Activated naive CD4-positive, alpha-beta T cell treated with anti-CD3 and anti-CD28 coated beads, Interleukin-2, amount 10 ng/mL, durations not matched to agents 7 days and 5 days (primary cell): ENCODE results near the gene ATP5PO.

Experiments
- CTCF ChIA-PET: fragments of 350-600 bp; sonication (Branson Sonifier 250); formaldehyde crosslinking; loops from one replicate; lab custom pipeline; 2021; ENCODE audit warnings: antibody characterized with exemption; lab: Charles Lee
- DNase-seq: peaks from one replicate; pipeline ENCODE4 v3.0.0-alpha.2; 2020
- H3K27ac Mint-ChIP-seq: one replicate; pipeline ENCODE4 v1.8.0; 2021; ENCODE audit warnings: mild to moderate bottlenecking, moderate library complexity, mixed read lengths
- H3K27me3 Mint-ChIP-seq: one replicate; pipeline ENCODE4 v1.8.0; 2021; ENCODE audit warnings: mild to moderate bottlenecking, mixed read lengths
- H3K36me3 Mint-ChIP-seq: one replicate; pipeline ENCODE4 v1.8.0; 2021; ENCODE audit warnings: mixed read lengths
- H3K4me1 Mint-ChIP-seq: one replicate; pipeline ENCODE4 v1.8.0; 2021; ENCODE audit warnings: mixed read lengths
- H3K4me3 Mint-ChIP-seq: one replicate; pipeline ENCODE4 v1.8.0; 2021; ENCODE audit warnings: mild to moderate bottlenecking, moderate library complexity, mixed read lengths
- H3K9me3 Mint-ChIP-seq: one replicate; pipeline ENCODE4 v1.8.0; 2021; ENCODE audit warnings: mixed read lengths

Gene ATP5PO

DNA sequence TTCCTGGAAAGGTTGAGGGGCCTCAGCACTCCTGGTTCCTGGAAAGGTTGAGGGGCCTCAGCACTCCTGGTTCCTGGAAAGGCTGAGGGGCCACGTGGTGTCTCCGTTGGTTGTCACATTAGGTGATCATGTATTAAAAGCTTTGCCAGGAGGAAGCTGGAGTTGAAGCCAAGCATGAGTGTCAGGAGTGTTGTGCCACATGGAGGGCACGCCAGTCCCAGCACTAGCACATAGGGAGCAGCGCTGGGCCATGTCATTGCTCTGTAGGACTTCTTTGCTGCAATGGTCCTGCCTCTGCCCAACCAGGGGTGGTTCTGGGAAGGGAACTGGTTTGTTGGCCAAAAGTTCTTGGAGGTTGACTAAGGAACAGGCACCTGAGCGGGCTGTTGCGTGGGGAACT lies 13.3 kb downstream of the ATP5PO start:
- Mint-ChIP-seq H3K27me3 (no peaks in the 10 kb centered on the region), H3K9me3 (no peaks in the 10 kb centered on the region), H3K4me3 (no peak overlapping the region), H3K36me3 (peaks cover 55% of the 10 kb centered on the region), H3K27ac (no peak overlapping the region), H3K4me1 (peaks cover 18% of the 10 kb centered on the region)
- DNase-seq: no peak
- CTCF ChIA-PET: interaction anchor here (1.4 kb wide), 1 partner anchor 22 kb away, joined by 6 read pairs; no protein-coding TSS in a partner anchor

GRCh38 chr21:33901412-33902288 lies 14.0 kb downstream of the ATP5PO start:
- no peak overlapping the region for H3K4me3 Mint-ChIP-seq
- peak; percentile 31 for DNase-seq
- CTCF ChIA-PET: interaction anchor here (1.4 to 1.5 kb wide), 2 partner anchors 22 kb away, joined by 4 to 6 read pairs; no protein-coding TSS in a partner anchor
- H3K9me3 Mint-ChIP-seq: no peaks in the 10 kb centered on the region
- H3K27me3 Mint-ChIP-seq: no peaks in the 10 kb centered on the region
- peak overlapping the region; percentile 75 for H3K27ac Mint-ChIP-seq
- peaks cover 18% of the 10 kb centered on the region for H3K4me1 Mint-ChIP-seq
- peaks cover 50% of the 10 kb centered on the region for H3K36me3 Mint-ChIP-seq

- Mint-ChIP-seq H3K27ac (no peak overlapping the region), H3K4me1 (peaks cover 30% of the 10 kb centered on the region), H3K4me3 (no peak overlapping the region), H3K36me3 (peaks cover 33% of the 10 kb centered on the region), H3K9me3 (no peaks in the 10 kb centered on the region), H3K27me3 (peaks cover 18% of the 10 kb centered on the region)
- CTCF ChIA-PET: interaction anchor here (1.1 kb wide), 1 partner anchor 25 kb away, joined by 3 read pairs; no protein-coding TSS in a partner anchor
- DNase-seq: no peak
Observed at GRCh38 chr21:33899199-33899598, 16.4 kb downstream of the ATP5PO start.

DNA sequence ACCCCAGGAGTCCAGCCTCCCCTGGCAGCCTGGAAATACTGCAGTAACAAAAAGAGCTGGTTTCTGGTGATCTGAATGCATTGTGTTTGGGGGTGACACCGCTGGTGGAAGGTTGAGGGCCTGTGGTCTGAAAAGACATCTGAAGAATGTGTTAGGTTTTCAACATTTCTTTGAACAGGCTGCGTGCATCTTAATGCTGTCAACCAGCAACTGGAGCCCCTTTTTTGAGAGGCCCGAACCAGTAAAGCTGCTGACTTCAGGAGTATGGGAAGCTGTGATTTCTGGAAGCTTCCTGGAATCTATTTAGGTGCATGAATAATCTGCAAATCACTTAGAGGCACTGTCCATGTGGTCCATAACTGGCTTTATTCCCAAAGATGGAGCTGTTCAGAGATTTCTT lies 17.0 kb downstream of the ATP5PO start:
- CTCF ChIA-PET: interaction anchor here (1.1 kb wide), 1 partner anchor 26 kb away, joined by 3 read pairs; no protein-coding TSS in a partner anchor
- no peak for DNase-seq
- H3K27me3 Mint-ChIP-seq: peaks cover 18% of the 10 kb centered on the region
- H3K36me3 Mint-ChIP-seq: peaks cover 29% of the 10 kb centered on the region
- H3K9me3 Mint-ChIP-seq: no peaks in the 10 kb centered on the region
- H3K4me3 Mint-ChIP-seq: no peak overlapping the region
- no peak overlapping the region for H3K27ac Mint-ChIP-seq
- H3K4me1 Mint-ChIP-seq: peaks cover 30% of the 10 kb centered on the region

DNA sequence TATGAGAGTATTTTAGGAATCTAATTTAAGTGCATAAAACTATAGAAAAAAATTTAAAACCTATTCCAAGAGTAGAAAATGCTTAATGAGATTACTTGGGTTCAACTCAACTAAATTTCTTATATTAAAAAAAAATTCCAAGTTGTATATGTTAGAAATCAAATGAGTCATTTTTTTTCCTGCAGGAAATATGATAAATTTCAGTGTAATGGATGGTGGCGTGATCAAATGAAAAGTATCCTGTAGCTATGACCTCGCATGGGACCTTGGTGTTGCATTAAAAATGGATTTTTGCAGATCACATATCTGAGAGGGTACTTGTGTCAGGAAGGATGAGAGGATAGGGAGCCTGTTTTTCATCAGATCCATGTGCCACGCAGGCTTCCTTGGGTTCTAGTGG lies 17.9 kb downstream of the ATP5PO start:
- H3K4me1 Mint-ChIP-seq: peaks cover 30% of the 10 kb centered on the region
- CTCF ChIA-PET: no interaction called here
- no peak for DNase-seq
- no peaks in the 10 kb centered on the region for H3K9me3 Mint-ChIP-seq
- H3K36me3 Mint-ChIP-seq: peaks cover 20% of the 10 kb centered on the region
- H3K27ac Mint-ChIP-seq: no peak overlapping the region
- peaks cover 18% of the 10 kb centered on the region for H3K27me3 Mint-ChIP-seq
- H3K4me3 Mint-ChIP-seq: no peak overlapping the region

- no peak for DNase-seq
- H3K27ac Mint-ChIP-seq: no peak overlapping the region
- peaks cover 15% of the 10 kb centered on the region for H3K36me3 Mint-ChIP-seq
- no peaks in the 10 kb centered on the region for H3K9me3 Mint-ChIP-seq
- CTCF ChIA-PET: no interaction called here
- H3K4me1 Mint-ChIP-seq: peaks cover 28% of the 10 kb centered on the region
- H3K4me3 Mint-ChIP-seq: no peak overlapping the region
- peaks cover 18% of the 10 kb centered on the region for H3K27me3 Mint-ChIP-seq
Observed at GRCh38 chr21:33897098-33897497, 18.5 kb downstream of the ATP5PO start.

- CTCF ChIA-PET: no interaction called here
- H3K27me3 Mint-ChIP-seq: peaks cover 18% of the 10 kb centered on the region
- peaks cover 24% of the 10 kb centered on the region for H3K4me1 Mint-ChIP-seq
- no peak for DNase-seq
- H3K27ac Mint-ChIP-seq: no peak overlapping the region
- H3K9me3 Mint-ChIP-seq: no peaks in the 10 kb centered on the region
- H3K36me3 Mint-ChIP-seq: peaks cover 10% of the 10 kb centered on the region
- no peak overlapping the region for H3K4me3 Mint-ChIP-seq
Observed at GRCh38 chr21:33896691-33897090, 18.9 kb downstream of the ATP5PO start.

GRCh38 chr21:33895356-33895755 lies 20.2 kb downstream of the ATP5PO start:
- H3K27me3 Mint-ChIP-seq: peaks cover 18% of the 10 kb centered on the region
- H3K9me3 Mint-ChIP-seq: no peaks in the 10 kb centered on the region
- H3K4me1 Mint-ChIP-seq: peaks cover 17% of the 10 kb centered on the region
- peaks cover 4% of the 10 kb centered on the region for H3K36me3 Mint-ChIP-seq
- H3K4me3 Mint-ChIP-seq: peak overlapping the region; percentile 3
- no peak for DNase-seq
- CTCF ChIA-PET: interaction anchor here (0.7 to 1.2 kb wide), 2 partner anchors 15 to 453 kb away, joined by 3 to 5 read pairs; no protein-coding TSS in a partner anchor
- H3K27ac Mint-ChIP-seq: no peak overlapping the region

- peak overlapping the region; percentile 13 for H3K4me3 Mint-ChIP-seq
- H3K27me3 Mint-ChIP-seq: peaks cover 18% of the 10 kb centered on the region
- H3K9me3 Mint-ChIP-seq: no peaks in the 10 kb centered on the region
- H3K36me3 Mint-ChIP-seq: peaks cover 3% of the 10 kb centered on the region
- peak; percentile 74 for DNase-seq
- peaks cover 15% of the 10 kb centered on the region for H3K4me1 Mint-ChIP-seq
- CTCF ChIA-PET: interaction anchor here (0.7 to 1.2 kb wide), 2 partner anchors 16 to 453 kb away, joined by 3 to 5 read pairs; no protein-coding TSS in a partner anchor
- H3K27ac Mint-ChIP-seq: no peak overlapping the region
Observed at GRCh38 chr21:33894736-33895288, 20.8 kb downstream of the ATP5PO start.

DNA sequence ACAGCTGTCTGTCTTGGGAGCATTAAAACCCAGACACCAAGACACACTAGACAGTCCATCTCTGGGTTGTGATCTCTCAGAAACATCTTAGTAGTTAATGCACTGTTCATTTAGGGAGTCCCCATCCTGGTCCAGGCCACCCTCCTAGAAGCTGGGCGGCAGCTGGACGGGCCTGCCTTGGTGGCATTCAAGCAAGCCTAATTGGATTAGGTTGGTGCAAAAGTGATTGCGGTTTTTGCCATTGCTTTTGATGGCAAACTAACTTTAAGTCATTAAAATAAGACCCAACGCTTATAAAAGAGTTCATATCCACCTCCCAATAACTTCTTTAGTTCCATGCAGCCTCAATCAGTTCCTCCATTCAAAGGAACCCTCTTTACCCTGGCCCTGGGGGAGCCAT lies 21.7 kb downstream of the ATP5PO start:
- CTCF ChIA-PET: interaction anchor here (2.1 kb wide), 1 partner anchor 454 kb away, joined by 7 read pairs; no protein-coding TSS in a partner anchor
- Mint-ChIP-seq H3K36me3 (no peaks in the 10 kb centered on the region), H3K27me3 (peaks cover 18% of the 10 kb centered on the region), H3K27ac (no peak overlapping the region), H3K9me3 (no peaks in the 10 kb centered on the region), H3K4me1 (peaks cover 12% of the 10 kb centered on the region), H3K4me3 (no peak overlapping the region)
- DNase-seq: no peak

- Mint-ChIP-seq H3K9me3 (no peaks in the 10 kb centered on the region), H3K36me3 (no peaks in the 10 kb centered on the region), H3K27ac (no peak overlapping the region), H3K4me1 (peaks cover 12% of the 10 kb centered on the region), H3K27me3 (peaks cover 18% of the 10 kb centered on the region), H3K4me3 (no peak overlapping the region)
- DNase-seq: no peak
- CTCF ChIA-PET: interaction anchor here (2.1 kb wide), 1 partner anchor 455 kb away, joined by 7 read pairs; no protein-coding TSS in a partner anchor
Observed at GRCh38 chr21:33892853-33893252, 22.8 kb downstream of the ATP5PO start.

DNA sequence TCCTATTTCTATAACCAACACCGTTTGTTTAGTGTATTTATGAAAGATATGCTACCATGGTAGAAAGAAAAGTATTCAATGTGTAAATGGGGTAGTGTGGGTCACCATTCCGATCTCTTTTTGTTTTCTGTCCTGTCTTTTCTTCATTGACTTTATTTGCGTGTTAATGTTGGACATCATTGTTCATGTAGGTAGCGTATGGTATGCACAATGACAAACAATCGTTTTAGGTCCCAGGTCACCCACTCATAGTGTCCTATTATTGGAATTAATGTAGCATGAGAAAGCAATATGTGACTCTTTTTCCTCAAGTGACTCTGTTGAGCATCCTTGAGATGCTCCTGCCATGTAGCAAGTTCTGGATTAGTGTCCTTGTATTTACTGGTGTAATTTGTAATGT lies 25.4 kb downstream of the ATP5PO start:
- Mint-ChIP-seq H3K27ac (no peak overlapping the region), H3K27me3 (peaks cover 9% of the 10 kb centered on the region), H3K36me3 (no peaks in the 10 kb centered on the region), H3K4me1 (peaks cover 7% of the 10 kb centered on the region), H3K9me3 (no peaks in the 10 kb centered on the region), H3K4me3 (no peak overlapping the region)
- CTCF ChIA-PET: no interaction called here
- no peak for DNase-seq

- no peak for DNase-seq
- Mint-ChIP-seq H3K9me3 (no peaks in the 10 kb centered on the region), H3K4me3 (no peak overlapping the region), H3K27ac (no peak overlapping the region), H3K4me1 (no peaks in the 10 kb centered on the region), H3K36me3 (no peaks in the 10 kb centered on the region), H3K27me3 (peaks cover 17% of the 10 kb centered on the region)
- CTCF ChIA-PET: no interaction called here
Observed at GRCh38 chr21:33886321-33886720, 29.3 kb downstream of the ATP5PO start.

DNA sequence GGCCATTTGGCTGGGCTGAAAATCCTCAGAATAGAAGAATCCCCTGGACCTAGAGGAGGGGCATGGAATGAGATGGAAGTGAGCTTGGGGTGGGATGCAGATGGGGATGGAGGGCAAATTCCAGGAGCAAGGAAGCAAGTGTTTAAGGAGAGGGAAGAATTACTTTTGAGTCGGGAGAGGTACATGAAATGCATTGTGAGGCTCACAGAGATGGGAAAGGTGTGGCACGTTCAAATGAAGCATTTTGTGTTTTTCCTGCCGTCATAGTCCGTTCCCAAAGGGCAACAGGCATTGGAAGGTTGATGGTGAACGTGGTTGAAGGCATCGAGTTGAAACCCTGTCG lies 30.5 kb downstream of the ATP5PO start:
- H3K9me3 Mint-ChIP-seq: no peaks in the 10 kb centered on the region
- peaks cover 20% of the 10 kb centered on the region for H3K27me3 Mint-ChIP-seq
- no peaks in the 10 kb centered on the region for H3K4me1 Mint-ChIP-seq
- CTCF ChIA-PET: no interaction called here
- no peak overlapping the region for H3K4me3 Mint-ChIP-seq
- DNase-seq: no peak
- no peaks in the 10 kb centered on the region for H3K36me3 Mint-ChIP-seq
- H3K27ac Mint-ChIP-seq: no peak overlapping the region
